Kidney (tissue), 14 donors: Measurements from ENCODE around the gene ALPI. TPM values are rescaled to one million over a fixed set of nuclear protein-coding genes. Genes with fewer than 3 reads are reported as not detected.
"Not testable (repeated sequence)": the region's sequence is repeated elsewhere in the genome, so short reads cannot be mapped to it uniquely, and the experiment has no call there.

ENCODE experiments used
- DNase-seq, 5 donors: peaks; one replicate each; pipeline ENCODE4 v3.0.0-alpha.2; 2013 to 2020
- FAIRE-seq: peaks from 2 replicates; lab custom pipeline; 2012; peaks lifted over from hg19 to GRCh38; lab: Jason Lieb, UNC
- H3K27ac ChIP-seq, 2 donors: one replicate each; pipeline ENCODE4 v1.7.0; 2013; ENCODE audit warnings: low read depth in 2 of 2, low read length in 2 of 2, inconsistent platforms in 1 of 2
- H3K27me3 ChIP-seq: one replicate; pipeline ENCODE4 v1.7.1; 2013; ENCODE audit warnings: low read length, inconsistent platforms; ENCODE audit not compliant: control insufficient read depth, insufficient read depth
- H3K36me3 ChIP-seq, 3 donors: one replicate each; pipeline versions ENCODE4 v1.7.0 to v1.7.1; 2013; ENCODE audit warnings: low read length in 3 of 3, control low read depth in 1 of 3, inconsistent platforms in 1 of 3; ENCODE audit not compliant: insufficient read depth in 3 of 3, control insufficient read depth in 2 of 3
- H3K4me1 ChIP-seq, 3 donors: one replicate each; pipeline versions ENCODE4 v1.7.0 to v1.7.1; 2013; ENCODE audit warnings: low read length in 3 of 3, inconsistent platforms in 1 of 3, low read depth in 1 of 3; ENCODE audit not compliant: control insufficient read depth in 2 of 3, insufficient read depth in 2 of 3
- H3K4me3 ChIP-seq, 3 donors: one replicate each; pipeline versions ENCODE4 v1.7.0 to v1.8.1; 2013; ENCODE audit warnings: low read length in 3 of 3, control low read depth in 1 of 3, inconsistent platforms in 1 of 3
- H3K9ac ChIP-seq, 3 donors: one replicate each; pipeline versions ENCODE4 v1.7.0 to v1.7.1; 2013; ENCODE audit warnings: low read length in 3 of 3, control low read depth in 1 of 3, inconsistent platforms in 1 of 3
- H3K9me3 ChIP-seq, 3 donors: one replicate each; pipeline versions ENCODE4 v1.7.0 to v1.7.1; 2013; ENCODE audit warnings: low read length in 3 of 3, control low read depth in 1 of 3, inconsistent platforms in 1 of 3; ENCODE audit not compliant: control insufficient read depth in 2 of 3, insufficient read depth in 1 of 3
- CTCF ChIP-seq: IDR thresholded peaks from 3 replicates; pipeline ENCODE4 v1.5.1; 2012; ENCODE audit warnings: mild to moderate bottlenecking, moderate library complexity, borderline replicate concordance; ENCODE audit not compliant: insufficient read depth; ENCODE audit errors: extremely low read depth
- intact Hi-C: fragments of 100-400 bp; cut with DNase I; formaldehyde crosslinking; loops from one replicate; pipeline ENCODE4 v1.11.1; 2022
- polyA plus RNA-seq: library from polyadenylated mRNA; stranded (reverse); fragments of 350-450 nt; fragmentation: Illumina TruSeq; extraction: RNeasy Lipid Tissue Mini Kit (QIAGEN cat#74804); gene quantifications from one replicate; pipeline ENCODE4 v1.2.3, GENCODE V29; 2014; ENCODE audit warnings: low read depth, low replicate concordance; ENCODE audit not compliant: insufficient read depth
- total RNA-seq: library from RNA; stranded (reverse); fragmentation: NEBNext Ultra II Directional; extraction: Animal tissue kit (Norgen Biotek cat#: 25700); gene quantifications from one replicate; pipeline ENCODE4 v1.2.1, GENCODE V29; 2021
- donor health status: control.
- donor health status: control.
- donor health status: control.
- donor health status: control.
- donor health status: control.
- donor health status: DM: yes; HTN: yes; CAD: no.
- donor health status: Normal renal cell carcinoma (clear cell type).

Gene ALPI
- total and polyA plus RNA-seq, 2 donors from 2014 or later, result 0.09 to 0.49 TPM

GRCh38 chr2:232438951-232439757 lies 16.8 kb upstream of the ALPI start:
- Histone ChIP-seq H3K9ac (no peak overlapping the region), H3K36me3 (no peaks in the 10 kb centered on the region), H3K9me3 (no peaks in the 10 kb centered on the region), H3K27ac (no peak overlapping the region), H3K4me1 (peaks cover 0 to 1% (median 0%) of the 10 kb centered on the region in 3 donors), H3K4me3 (no peak overlapping the region), H3K27me3 (no peaks in the 10 kb centered on the region)
- FAIRE-seq, result no peak
- peak in 2 of 5 donors; percentile 65 to 75 for DNase-seq
- TF ChIP-seq CTCF, result peak; percentile 16
- intact Hi-C loops, result loop anchor here (10.0 kb wide), 1 partner anchor 524 kb away; no protein-coding TSS in a partner anchor

- peaks cover 0 to 3% (median 0%) of the 10 kb centered on the region in 3 donors for H3K4me1 ChIP-seq
- no peak for TF ChIP-seq CTCF
- peak in 2 of 5 donors; percentile 37 to 46 for DNase-seq
- no peak for FAIRE-seq
- H3K9ac ChIP-seq, result no peak overlapping the region
- no peaks in the 10 kb centered on the region for H3K9me3 ChIP-seq
- H3K27ac ChIP-seq, result no peak overlapping the region
- intact Hi-C loops, result loop anchor here (10.0 kb wide), 1 partner anchor 525 kb away; no protein-coding TSS in a partner anchor
- H3K36me3 ChIP-seq, result no peaks in the 10 kb centered on the region
- H3K4me3 ChIP-seq, result no peak overlapping the region
- no peaks in the 10 kb centered on the region for H3K27me3 ChIP-seq
These were observed 16.2 kb upstream of the ALPI start for GRCh38 chr2:232439758-232440135.

- H3K9ac ChIP-seq, intact Hi-C loops, H3K4me1 ChIP-seq, H3K9me3 ChIP-seq, H3K27me3 ChIP-seq, H3K4me3 ChIP-seq, FAIRE-seq, H3K27ac ChIP-seq, H3K36me3 ChIP-seq: not testable (repeated sequence)
- TF ChIP-seq CTCF, result peak; percentile 94
- DNase-seq, result peak; percentile 83 to 92 (median 86)
These were observed 15.5 kb upstream of the ALPI start for GRCh38 chr2:232440220-232441018.
